GM12801 (cell line): ENCODE measurements around the gene IGFLR1.

Experiments
- CTCF ChIP-seq: IDR thresholded peaks from one replicate; pipeline ENCODE4 v1.5.1; 2011; ENCODE audit warnings: control low read depth; ENCODE audit not compliant: insufficient read length; ENCODE audit errors: extremely low read depth

Gene IGFLR1

GRCh38 chr19:35781650-35782049 lies 39.4 kb upstream of the IGFLR1 start:
- TF ChIP-seq CTCF: no peak

- TF ChIP-seq CTCF: no peak
Measured at GRCh38 chr19:35780717-35781116, 38.5 kb upstream of the IGFLR1 start.

GRCh38 chr19:35780058-35780457 lies 37.8 kb upstream of the IGFLR1 start:
- TF ChIP-seq CTCF: no peak

GRCh38 chr19:35779033-35779432 lies 36.8 kb upstream of the IGFLR1 start:
- TF ChIP-seq CTCF: no peak

- TF ChIP-seq CTCF: no peak
Measured at GRCh38 chr19:35777961-35778360, 35.7 kb upstream of the IGFLR1 start.

- no peak for TF ChIP-seq CTCF
Measured at GRCh38 chr19:35777086-35777841, 35.0 kb upstream of the IGFLR1 start.

GRCh38 chr19:35776102-35776788 lies 34.0 kb upstream of the IGFLR1 start:
- TF ChIP-seq CTCF: no peak
